NCI-H2227 (cell line): ENCODE measurements around the gene PPIB.
A peak's percentile ranks its signal among the peaks of the same experiment; 100 is the strongest.

Experiments
- DNase-seq: peaks from one replicate; lab custom pipeline; 2025; ENCODE audit not compliant: unreplicated experiment; lab: John Stamatoyannopoulos, UW

Gene PPIB

GRCh38 chr15:64162869-64163658, at the start of gene PPIB:
PPIB (minus strand) TSS chr15:64163022; CDS start chr15:64162986, 36 bp downstream.
- peak; percentile 96 for DNase-seq

- no peak for DNase-seq
Measured at GRCh38 chr15:64211696-64212095, 48.9 kb upstream of the PPIB start.

DNA sequence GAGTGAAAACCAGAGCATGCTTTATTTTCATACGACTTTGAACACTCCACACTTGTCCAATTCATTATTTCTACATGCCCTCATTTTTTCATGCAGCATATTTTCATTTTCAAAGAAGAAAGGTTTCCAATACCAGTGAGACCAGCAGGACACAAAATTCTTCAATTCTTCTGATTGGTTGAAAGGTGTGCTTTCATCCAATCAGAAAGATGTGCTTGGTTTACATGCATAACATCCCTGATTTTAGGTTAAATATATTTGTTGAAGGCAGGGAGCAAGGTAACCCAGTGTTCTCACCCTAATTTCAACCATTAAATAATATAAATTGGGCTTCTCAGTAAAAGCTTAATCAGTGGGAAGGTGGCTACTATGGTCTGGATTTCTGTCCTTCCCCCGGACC, 47.5 kb upstream of the PPIB start:
- DNase-seq: no peak

DNA sequence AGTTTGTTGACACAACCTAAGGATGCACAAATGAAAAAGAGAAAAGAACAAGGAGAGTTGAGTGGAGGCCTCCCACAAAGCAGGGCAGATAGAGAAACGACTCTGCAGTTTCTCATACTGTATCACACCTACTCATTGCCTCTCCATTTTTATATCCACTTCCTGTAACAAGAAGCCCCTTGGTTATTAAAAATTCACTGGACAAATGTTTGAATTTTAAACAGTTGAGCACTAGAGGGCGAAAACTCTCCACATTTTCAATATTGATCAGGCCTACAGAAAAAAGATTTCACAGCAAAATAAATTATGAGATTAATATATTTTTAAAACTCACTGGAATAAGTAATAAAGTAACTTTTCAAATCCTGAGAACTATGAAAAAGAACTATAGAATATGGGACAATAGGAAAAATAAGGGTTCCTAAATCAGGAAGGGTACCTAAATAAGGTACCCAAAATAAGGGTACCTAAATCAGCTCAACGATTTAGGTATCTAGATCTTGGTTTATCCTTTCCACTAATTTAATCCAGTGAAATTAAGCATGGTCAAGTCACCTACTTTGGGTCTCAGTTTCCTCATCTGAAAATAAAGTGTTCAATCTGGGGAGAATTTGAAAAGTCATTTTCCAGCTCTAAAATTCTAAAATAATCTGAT, 47.0 kb upstream of the PPIB start:
- peak; percentile 14 for DNase-seq

GRCh38 chr15:64205202-64205601, 42.4 kb upstream of the PPIB start:
- DNase-seq: no peak

GRCh38 chr15:64197425-64197824, 34.6 kb upstream of the PPIB start:
- DNase-seq: no peak

GRCh38 chr15:64193971-64194370, 31.1 kb upstream of the PPIB start:
- DNase-seq: no peak

GRCh38 chr15:64191971-64192830, 29.4 kb upstream of the PPIB start:
- no peak for DNase-seq

GRCh38 chr15:64187396-64188191, 24.8 kb upstream of the PPIB start:
- DNase-seq: no peak

GRCh38 chr15:64185146-64185911, 22.5 kb upstream of the PPIB start:
- no peak for DNase-seq

DNA sequence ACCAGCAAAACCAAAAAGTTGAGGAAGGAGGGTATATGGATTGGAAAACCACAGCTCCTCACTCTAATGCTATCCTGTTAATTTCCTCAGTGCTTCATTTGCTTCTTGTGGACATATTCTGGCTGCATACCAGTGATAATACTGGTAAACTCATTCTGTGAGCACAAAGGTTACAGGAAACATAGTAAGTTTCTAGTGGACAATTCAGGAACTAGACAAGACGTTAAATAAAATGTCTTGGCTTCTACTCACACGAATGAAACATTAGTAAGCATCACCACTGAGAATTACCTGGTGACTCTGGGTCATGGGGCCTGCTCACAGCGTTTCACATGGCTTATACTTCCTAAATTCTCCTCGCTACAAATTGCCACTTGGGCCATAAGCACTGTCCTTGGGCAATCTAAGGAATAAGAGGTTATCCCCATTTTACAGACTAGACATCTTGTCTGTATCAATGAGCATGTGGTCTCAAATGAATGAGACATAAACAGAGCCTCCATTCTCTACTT, 20.1 kb upstream of the PPIB start:
- DNase-seq: no peak

- peak; percentile 27 for DNase-seq
Measured at GRCh38 chr15:64180235-64180824, 17.5 kb upstream of the PPIB start.

DNA sequence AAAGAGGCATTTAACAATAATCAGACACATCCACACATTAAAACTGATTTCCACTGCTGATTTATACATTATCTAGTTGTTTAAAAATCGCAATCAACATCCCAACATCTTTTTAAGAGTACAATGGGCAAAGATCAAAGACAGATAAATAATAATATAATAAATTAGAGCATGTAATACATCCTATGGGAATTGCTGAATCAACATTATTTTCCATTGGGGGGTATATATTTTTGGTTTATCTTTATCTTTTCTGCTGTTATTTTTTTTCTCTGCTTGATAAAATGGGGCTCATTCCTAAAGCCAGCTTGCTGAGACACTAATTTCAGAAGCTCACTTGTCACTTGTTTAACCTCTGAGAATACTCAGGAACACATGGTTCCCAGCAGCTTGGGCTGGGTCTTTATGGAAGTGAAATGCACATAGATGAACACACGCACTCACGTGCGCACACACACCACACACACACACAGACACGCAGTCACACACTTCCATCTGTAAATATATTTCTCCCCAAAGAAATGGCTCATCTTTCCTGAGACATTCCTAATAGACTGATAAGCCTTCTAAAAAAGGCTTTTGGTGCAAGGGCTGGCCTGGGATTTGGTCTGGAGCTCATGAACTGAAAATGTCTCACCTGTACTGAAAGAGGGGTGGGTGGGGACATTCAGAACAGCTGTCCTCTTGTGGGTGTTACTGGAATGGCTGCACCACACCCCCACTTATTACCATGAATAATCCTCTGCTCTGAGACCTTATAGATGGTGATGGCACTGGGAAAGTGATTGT, 3.5 kb upstream of the PPIB start:
- DNase-seq: peak; percentile 15

DNA sequence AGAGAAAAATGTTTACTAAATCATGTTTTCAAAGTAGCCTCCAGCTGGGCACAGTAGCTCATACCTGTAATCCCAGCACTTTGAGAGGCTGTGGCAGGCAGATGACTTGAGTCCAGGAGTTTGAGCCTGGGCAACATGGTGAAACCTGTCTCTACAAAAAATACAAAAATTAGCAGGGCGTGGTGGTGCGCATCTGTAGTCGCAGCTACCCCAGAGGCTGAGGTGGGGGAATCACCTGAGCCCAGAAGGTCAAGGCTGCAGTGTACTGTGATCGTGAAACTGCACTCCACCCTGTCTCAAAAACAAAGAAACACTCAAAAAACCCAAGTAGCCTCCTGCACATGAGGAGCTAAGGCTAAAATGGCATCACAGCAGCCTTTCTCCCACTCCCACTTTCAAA, 1.6 kb upstream of the PPIB start:
- no peak for DNase-seq

- peak; percentile 38 for DNase-seq
Measured at GRCh38 chr15:64163659-64164362, 989 bp upstream of the PPIB start.

DNA sequence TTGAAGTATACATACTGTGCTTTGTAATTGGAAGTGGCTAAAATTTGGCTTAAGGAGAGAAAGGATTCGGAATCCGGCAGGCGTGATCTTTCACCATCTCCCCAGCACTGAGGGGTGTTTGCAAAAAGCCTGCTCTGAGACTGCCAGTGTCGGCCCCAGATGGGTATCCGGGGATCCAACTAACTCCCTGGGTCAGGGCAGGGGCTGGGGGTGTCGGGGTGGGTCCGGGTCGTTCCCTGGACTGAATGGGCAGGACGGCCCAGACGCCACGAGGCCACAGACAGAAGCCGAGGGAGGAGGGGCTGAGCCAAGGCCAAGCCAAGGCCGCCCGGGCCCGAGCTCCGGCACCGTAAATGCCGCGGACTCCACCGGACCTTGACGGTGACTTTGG, 349 bp downstream of the PPIB start:
- DNase-seq: no peak

DNA sequence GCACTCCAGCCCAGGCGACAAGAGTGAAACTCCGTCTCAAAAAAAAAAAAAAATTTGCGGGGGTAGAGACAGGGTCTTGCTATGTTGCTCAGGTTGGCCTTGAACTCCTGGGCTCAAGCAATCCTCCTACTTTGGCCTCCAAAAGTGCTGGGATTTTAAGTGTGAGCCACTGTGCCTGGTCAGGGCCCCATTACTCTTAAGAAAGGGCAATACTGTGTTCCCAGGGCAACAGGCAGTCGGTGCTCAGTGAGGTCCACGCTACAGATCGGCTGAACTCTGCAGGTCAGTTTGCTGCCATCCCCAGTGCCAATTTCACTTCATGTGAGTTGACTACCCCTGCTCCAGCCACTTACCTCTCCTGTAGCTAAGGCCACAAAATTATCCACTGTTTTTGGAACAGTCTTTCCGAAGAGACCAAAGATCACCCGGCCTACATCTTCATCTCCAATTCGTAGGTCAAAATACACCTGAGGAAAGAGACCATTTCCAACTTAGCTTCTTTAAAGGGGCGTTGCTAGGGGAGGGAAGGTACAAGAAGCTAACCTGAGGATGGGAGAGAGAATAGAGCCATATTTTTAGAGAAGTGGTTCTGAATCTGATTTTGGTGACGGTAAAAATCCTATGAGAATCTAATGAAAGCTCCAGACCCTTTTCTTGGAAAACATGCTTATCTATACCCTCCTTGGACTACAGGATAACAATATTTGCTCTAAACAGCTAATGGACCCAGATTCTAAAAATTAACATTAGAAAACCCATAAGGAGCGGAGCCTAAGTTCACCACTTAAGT, 939 bp downstream of the PPIB start:
- DNase-seq: no peak
